Germinal center (tissue), 1 donor: ENCODE results near the gene CCDC33.

Experiments used
- DNase-seq: peaks from one replicate; pipeline ENCODE4 v3.0.0; 2012; ENCODE audit warnings: mixed read lengths, low spot score

Gene CCDC33

GRCh38 chr15:74235962-74236361 lies at the start of gene CCDC33:
TSS of gene CCDC33 (plus strand) at chr15:74236326. CDS start at chr15:74236720, 394 bp downstream.
- no peak for DNase-seq

DNA sequence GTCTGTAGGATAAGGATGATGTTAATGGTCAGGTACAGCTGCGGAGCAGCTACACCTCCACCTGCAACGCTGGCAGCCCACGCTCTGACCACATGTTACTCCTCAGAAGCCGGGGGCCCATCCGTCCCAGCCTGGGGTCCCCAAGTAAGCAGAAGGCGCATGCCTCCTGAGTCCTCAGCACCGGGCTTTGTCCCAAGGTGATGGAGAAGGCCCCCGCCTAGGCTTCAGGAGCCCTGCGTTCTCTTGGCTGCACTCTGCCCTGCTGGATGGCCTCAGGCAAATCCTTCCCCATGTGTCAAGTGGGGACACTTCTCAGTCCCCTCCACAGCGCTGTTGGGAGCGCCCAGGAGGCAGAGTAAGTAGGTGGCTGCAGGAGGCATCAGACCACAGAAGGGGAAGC lies 47.9 kb upstream of the CCDC33 start:
- no peak for DNase-seq

DNA sequence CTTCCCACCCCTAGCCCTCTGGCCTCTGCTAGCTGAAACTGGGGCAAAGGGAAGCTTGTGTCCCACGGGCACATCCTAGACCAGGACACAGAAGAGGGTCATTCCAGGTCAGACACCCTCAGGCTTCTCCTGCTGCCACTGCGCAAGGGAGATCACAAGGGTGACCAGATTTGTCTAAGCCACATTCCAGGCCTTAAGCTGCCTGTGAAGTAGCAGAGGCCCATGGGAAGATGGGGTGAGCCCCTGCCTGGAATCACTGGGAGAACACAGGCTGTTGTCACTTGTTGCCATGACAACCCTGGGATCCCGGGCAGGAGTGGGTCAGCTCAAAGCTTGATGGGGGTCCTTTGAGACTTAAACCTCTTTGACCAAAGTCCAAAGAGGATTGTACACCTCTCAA lies 44.3 kb upstream of the CCDC33 start:
- DNase-seq: no peak

GRCh38 chr15:74192751-74193150 lies 43.4 kb upstream of the CCDC33 start:
- DNase-seq: no peak

- DNase-seq: no peak
Measured at GRCh38 chr15:74193299-74193718, 42.8 kb upstream of the CCDC33 start.

DNA sequence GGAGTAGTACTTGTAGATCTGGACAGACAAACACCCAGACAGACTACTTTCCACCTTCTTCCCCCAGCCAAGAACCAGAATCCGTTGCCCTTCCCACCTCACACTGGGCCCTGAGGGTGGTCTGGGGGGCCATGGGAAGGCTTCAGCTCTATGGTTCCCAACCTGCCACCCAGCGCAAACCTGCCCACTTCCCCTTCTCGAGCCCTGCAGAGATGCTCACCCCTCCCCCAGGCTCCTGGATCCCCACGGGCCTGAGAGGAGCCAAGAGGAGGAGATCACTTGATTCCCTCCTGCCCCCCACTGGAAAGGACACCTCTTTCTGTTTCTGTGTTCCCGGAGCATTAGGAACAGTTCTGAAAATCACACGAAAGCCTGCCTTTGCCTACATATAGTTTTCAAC lies 42.2 kb upstream of the CCDC33 start:
- DNase-seq: no peak

GRCh38 chr15:74194572-74195559 lies 41.3 kb upstream of the CCDC33 start:
- DNase-seq: no peak

DNA sequence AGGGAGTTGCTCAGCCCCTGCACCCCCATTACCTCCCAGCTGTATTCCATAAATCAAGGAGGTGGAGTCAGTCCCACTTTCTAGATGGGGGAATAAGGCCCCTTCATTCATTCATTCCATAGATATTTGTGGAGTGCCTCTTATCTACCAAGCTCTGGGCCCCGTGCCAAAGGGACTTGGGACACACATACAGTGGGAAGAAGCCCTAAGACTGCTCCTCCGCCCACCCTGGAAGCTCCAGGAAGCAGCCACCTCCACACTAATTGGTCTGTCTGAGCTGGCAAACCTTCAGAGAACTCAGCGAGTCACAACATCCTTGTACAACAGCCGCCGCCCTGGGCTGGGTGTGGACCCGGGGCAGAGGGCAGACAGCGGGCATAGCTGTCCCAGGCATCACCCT lies 40.0 kb upstream of the CCDC33 start:
- DNase-seq: no peak

GRCh38 chr15:74197176-74197965 lies 38.8 kb upstream of the CCDC33 start:
- no peak for DNase-seq

DNA sequence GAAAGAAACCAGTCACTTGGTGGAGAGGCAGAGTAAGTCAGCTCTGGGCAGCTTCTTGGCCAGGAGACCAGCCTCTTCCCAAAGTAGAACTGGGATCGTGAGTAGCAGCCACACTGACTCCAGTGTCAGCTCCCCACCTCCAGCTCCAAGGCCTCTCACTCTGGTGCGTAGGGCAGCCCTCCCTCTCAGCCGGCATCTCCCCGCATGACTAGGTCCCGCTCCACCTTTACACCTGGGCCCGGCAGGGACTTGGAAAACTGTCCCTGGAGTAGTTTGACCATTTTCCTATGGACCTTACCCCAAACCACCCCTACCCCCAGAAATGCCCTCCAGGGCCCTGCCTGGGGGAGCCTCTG lies 36.9 kb upstream of the CCDC33 start:
- no peak for DNase-seq

DNA sequence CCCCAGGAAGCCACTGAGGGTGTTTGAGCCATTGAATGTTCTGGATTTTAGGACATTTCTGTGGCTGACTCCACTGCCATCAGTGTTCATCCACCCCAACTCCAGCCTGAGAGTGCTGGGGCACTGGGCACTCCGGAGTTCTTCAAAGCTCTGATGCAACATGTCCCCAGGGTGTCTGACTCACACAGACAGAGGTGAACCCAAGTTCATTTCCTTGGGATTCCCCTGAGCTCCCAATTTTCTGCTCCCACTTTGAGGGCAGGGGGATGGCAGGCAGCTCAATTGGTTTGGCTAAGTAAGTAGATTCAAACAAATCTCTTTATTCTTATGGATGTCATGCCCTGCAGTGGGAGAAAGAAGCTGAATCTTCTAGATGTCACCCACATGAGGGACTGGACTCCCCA lies 35.7 kb upstream of the CCDC33 start:
- no peak for DNase-seq

- DNase-seq: no peak
Measured at GRCh38 chr15:74200871-74201419, 35.2 kb upstream of the CCDC33 start.

DNA sequence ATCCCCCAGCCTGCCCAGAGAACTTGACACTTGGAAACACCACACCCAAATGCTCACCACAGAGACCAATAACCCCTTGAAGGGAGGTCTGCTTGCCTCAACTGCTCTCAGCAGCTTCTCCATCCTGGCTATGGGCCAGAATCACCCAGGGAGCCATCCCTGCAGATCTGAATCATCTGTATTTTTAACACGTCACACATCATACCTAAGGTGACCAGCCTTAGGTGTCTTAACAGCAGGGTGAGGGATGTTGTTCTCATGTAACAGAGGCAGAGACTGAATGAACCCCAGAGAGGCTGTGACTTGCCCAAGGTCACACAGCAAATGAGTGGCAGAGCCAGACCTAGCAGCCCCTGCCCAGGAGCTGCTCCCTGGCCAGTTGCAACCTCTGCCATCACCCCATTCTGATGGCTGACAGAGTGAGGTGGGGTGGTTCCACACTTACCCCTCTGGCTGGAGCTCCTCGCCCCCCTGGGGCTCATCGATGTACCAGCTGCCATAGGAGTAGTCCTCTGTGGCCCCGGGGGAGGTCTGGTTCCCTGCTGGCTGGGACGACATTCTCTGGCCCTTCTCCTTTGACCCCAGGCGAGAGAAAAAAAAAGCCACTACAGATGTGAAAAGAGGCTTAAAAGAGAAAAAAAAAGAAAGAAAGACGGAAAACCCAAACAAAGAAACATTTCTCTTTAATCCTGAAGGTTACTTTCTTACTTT lies 34.3 kb upstream of the CCDC33 start:
- DNase-seq: no peak

GRCh38 chr15:74202452-74203401 lies 33.4 kb upstream of the CCDC33 start, which contains the start of gene STRA6:
TSS of gene STRA6 (minus strand) at chr15:74202787. CDS start at chr15:74202267, 520 bp downstream.
- DNase-seq: no peak

DNA sequence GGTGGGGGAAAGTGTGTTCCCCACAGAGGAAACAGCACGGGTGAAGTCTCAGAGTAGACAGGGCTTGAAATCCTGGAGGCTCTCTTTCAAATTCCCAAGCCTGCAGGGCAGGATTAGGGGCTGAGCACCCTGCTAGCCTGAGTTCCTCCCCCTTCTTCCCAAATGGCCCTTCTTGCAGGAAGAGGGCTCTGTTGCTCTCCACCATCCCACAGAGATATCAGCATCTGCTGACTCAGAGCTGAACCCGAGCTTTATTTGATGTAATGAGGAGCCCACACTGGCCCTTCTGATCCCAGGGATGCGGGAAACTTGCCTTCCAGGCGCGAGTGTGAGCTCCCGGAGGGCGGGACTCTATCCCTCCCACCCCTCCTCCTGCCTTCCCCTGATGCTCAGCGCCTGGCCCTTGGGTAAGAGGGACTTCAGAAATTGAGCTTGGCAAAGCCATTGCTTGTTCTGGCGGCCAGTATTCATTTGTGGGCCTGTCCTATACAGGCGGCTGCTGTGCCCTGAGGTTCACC lies 32.2 kb upstream of the CCDC33 start:
- no peak for DNase-seq

DNA sequence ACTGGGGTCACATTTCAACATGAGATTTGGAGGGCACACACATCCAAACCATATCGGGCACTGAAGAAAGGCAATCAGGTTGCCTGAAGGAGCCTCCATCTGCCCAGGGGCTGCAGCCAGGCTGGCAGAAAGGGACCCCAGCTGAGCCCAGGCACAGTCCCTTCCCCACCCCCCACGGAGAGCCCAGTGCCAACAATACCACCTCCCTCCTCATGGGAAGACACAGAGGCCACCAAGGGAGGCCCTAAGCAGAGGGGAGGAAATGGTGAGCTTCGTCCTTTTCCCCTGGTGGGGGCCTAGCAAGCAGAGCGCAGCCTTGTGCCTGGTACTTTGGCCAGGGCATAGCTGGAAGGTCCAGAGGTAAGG lies 30.6 kb upstream of the CCDC33 start:
- DNase-seq: no peak

GRCh38 chr15:74206801-74207281 lies 29.3 kb upstream of the CCDC33 start:
- no peak for DNase-seq

DNA sequence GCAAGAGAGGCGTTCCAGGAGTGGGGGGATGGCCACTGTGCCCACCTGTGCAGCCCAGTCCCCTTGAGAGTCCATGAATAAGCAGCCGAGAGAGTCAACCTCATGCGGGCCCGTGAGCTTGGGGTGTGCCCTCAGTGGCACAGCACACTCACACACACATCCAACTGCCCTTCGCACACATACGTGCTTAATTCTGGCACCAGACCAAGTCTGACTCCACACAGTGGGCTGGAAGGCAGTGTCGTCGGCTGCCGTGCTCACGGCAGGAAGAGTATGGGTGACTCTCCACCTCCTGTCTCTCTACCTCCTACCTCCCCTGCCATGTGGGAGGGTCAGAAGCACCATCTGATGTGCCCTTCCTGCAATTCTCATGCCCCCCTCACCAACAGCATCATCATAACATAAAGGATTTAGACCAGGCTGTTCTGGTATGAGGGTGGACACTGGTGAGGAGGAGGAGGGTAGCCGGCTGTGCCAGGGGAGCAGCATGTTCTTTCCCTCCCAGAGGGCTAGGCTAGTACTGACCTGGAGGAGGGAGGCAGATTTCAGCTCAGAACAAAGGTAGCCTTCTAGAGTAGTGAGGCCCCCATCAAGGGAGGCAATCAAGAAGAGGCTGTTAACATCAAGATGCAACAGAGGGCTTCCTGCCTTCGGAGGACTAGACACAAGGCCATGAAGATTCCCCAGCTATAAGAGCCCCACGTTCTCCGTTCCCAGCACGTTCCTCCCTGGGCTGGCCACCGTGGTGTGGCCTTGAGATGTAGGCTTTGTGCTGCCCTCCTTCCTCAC lies 28.3 kb upstream of the CCDC33 start:
- DNase-seq: no peak

DNA sequence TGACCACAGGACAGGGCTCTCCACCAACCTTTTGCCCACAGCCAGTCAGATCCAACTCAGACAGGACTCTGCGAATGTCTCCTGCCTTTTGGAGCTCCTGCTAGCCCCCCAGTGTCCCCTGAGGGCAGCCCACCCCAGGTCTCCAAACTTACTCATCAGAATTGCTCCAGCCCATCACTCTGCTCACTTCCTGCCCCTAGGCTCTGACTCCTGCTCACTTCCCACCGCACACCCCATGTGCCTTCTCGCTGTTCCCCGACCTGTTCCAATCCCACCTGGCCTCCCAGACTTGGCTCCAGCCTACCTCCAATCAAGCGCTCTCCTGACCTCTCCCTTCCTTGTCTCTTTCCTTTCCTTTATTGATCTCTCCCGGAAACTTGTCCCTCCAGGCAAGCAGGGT lies 27.6 kb upstream of the CCDC33 start:
- DNase-seq: no peak
